GM20431 (cell line): ENCODE measurements around the gene SPG7.

Experiments
- in situ Hi-C: fragments of 300-500 bp; cut with MseI, MboI; formaldehyde crosslinking; loops from one replicate; pipeline ENCODE4 v1.15.0; 2020; ENCODE audit warnings: low sequenced_read_pairs; ENCODE audit not compliant: unreplicated experiment

Gene SPG7

DNA sequence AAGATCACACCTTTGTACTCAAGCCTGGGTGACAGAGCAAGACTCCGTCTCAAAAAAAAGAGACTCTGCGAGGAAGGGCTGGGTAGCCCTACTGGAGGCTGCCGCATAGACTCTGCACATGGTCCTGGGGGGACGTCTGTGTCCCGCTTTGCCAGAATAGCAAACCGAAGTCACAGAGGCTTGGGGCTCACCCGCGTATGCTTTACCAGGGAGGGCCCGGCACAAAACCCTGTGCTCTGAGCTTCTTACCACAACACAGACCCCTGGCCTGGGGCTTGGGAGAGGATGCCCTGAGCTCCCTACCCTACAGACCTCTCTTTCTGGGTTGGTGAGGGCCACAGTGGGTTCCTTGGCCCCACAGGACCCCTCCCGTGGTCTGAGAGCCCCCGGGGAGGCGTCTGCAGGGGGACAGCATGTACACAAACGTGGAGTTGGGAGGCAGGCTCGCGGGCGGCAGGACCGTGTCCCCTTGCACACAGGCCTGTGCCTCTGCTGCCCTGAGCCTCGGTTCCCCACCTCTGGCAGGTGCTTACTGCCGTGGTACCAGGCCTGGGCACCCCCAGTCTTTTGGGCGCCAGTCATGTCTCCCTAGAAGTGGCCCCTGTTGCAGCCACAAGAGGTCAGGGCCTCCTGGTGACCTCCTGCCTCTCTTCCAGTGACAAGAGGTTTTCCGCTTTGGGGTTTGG, 81.2 kb downstream of the SPG7 start:
- in situ Hi-C loops, result no loop called here

DNA sequence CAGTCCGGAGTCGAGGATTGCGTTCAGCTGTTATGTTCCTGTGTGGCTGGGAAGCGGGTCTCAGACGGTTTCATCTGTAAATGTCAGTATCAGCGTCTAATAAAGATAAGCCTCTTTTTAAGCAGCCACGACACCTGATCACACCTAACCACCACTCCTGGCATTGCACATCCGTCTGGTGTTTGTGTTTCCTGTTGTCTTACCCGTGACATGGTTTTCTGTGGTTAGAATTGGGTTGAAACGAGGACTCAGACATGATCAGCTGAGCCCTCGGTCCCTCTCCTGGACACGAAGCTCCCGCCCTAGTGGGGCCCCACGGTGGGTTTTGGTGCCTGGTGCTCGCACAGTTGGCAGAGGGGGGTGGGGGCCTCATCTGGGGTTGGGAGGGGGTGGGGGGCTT, 85.6 kb downstream of the SPG7 start:
- in situ Hi-C loops, result no loop called here

- in situ Hi-C loops, result no loop called here
Observed at GRCh38 chr16:89595330-89596060, 87.3 kb downstream of the SPG7 start.

- in situ Hi-C loops, result no loop called here
Observed at GRCh38 chr16:89596061-89596689, 88.0 kb downstream of the SPG7 start.

DNA sequence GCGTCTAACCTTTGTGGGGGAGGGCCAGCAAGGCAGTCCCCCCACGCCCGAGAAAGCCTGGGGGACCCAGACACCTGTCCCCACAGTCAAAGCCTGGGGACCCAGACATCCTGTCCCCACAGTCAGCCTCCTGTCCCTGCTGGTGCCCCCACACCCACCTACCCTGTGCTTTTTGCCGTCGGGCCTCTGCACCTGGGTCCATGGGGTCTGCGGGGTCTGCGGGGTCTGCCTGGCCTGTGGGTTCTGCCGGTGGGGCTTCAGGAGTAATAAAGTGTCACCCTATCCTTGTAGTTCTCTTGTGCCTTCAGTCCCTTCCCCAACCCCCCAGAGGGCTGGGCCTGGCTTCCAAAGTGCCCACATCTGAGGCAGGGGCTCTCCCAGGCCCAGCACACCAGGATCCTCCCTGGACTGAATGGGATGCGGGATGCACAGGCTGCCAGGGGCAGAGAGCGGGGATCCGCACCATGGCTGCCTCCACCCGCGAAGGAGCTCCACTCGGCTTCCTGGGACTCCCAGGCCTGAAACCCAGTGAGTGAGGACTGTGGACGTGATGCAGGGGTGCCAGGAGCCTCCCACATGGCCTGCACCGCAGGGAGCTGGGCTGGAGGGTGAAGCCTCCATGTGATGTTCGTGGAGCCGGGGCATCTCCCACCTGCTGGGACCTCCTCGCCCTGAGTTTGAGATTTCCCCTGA, 88.9 kb downstream of the SPG7 start:
- in situ Hi-C loops, result no loop called here

DNA sequence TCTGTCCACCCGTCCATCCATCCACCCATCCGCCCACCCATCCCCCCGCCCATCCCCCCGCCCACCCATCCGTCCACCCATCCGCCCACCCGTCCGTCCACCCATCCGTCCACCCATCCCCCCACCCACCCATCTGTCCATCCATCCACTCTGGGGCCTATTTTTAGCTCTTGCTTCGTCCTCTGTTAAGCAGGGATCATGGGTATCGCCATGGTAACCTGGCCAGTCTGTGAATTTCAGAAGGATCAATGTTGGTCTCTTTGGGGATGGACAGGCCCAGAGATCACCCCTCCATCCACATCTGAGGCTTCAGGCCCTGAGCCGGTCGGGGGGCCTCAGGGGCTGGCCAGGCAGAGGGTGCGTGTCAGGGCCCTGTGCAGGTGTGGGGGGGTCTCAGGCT, 90.0 kb downstream of the SPG7 start:
- in situ Hi-C loops, result no loop called here

- in situ Hi-C loops, result no loop called here
Observed at GRCh38 chr16:89599451-89599858, 91.3 kb downstream of the SPG7 start.

DNA sequence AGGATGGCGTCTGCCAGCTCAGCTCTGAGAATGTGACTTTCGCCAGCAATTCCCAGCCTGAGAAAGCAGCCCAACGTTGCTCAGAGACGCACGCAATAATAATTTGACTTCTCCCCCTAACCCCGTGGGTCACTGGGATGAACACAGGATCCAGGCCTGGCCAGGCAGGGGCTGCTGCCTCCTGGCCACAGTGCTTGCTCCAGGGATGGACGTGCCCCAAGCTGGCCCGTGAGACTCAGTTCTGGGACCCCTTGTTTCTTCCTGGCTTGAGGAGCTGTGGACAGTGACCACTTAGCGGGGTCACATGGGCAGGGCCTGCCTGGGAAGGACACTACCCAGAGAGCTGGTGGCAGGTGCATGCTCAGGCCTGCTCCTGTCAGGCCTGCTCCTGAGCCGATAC, 91.7 kb downstream of the SPG7 start:
- in situ Hi-C loops, result no loop called here

- in situ Hi-C loops, result no loop called here
Observed at GRCh38 chr16:89600427-89600826, 92.2 kb downstream of the SPG7 start.

GRCh38 chr16:89600956-89601355, 92.8 kb downstream of the SPG7 start:
- in situ Hi-C loops, result no loop called here

GRCh38 chr16:89601906-89602272, 93.7 kb downstream of the SPG7 start:
- in situ Hi-C loops, result no loop called here

DNA sequence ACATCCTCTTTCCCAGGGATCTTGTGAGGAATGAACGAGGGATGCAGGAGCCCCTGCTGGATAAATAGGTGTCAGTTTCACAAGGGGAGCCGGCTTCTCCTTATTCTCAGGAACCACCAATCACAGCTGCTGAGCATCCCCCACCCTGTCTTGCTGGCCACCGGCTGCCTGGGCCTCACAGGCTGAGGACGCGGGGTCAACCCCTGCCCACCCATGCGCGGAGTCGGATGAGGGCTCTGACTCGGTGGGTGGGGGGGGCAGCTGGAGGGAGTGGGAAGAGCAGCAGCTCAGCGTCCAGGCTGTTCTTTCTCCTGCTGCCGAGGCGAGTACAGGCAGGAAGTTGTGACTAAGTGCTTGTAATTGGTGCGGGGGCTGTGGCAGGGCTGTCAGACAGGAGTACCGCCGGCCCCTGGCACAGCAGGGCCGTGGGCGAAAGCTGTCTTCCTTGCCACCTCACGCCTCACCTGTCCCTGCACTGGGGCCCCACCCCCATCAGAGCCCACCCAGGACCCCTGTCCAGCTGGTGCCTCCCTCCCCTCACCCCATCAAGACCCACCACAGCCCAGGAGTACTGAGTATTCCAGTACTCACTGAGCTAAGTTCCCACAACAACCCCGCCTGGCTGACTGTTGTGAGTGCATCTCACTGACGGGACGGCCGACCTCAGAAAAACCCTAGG, 94.2 kb downstream of the SPG7 start:
- in situ Hi-C loops, result no loop called here

DNA sequence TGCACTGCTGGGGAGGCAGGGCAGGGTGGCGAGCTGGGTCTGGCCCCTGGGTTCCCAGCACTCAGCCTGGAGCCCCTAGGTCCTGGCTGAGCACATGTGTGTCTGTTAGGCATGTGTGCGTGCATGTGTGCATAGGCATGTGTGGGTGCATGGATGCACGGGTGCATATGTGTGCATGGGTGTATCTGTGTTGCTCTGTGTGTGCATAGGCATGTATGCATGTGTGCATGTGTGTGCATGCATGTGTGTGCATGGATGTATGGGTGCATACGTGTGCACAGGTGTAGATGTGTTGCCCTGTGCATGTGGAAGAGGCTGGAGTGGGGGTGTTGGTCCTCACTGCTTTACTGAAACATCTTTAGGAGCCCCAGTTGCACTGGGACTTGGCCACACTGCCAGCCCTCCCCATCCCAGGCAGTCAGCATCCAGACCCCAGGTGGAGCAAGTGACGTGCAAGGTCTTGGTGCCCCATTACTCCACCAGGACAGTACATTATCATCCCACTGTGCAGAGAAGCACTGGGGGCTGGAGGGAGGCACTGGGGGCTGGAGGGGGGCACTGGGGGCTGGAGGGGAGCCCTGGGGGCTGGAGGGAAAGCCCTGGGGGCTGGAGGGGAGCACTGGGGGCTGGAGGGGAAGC, 94.9 kb downstream of the SPG7 start:
- in situ Hi-C loops, result no loop called here

- in situ Hi-C loops, result no loop called here
Observed at GRCh38 chr16:89604764-89605163, 96.6 kb downstream of the SPG7 start.

- in situ Hi-C loops, result no loop called here
Observed at GRCh38 chr16:89605186-89605970, 97.2 kb downstream of the SPG7 start.

DNA sequence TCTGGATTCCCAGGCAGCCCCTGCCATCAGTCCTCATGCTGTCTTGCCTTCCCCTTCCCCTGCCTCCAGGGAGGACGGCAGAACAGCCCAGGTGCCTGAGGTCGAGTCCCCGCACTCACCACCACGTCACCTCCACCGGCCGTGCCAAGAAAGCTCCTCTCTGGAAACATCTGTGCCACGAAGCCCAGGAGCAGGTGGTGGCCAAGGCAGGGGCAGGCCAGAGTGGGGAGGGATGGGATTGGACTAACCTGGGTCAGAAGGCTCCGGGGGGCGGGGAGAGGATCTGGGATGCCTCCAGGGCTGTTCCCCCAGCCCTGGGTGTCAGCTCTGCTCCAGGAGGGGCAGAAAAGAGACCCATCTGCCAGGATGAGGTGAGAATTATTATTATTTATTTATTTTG, 97.8 kb downstream of the SPG7 start:
- in situ Hi-C loops, result no loop called here
